ENCODE data around the gene ENDOV. TPM values are rescaled to one million over a fixed set of nuclear protein-coding genes. Genes with fewer than 3 reads are reported as not detected.

Gene ENDOV
- total RNA-seq, 1 experiment from 2014 or later = 45.6 TPM

DNA sequence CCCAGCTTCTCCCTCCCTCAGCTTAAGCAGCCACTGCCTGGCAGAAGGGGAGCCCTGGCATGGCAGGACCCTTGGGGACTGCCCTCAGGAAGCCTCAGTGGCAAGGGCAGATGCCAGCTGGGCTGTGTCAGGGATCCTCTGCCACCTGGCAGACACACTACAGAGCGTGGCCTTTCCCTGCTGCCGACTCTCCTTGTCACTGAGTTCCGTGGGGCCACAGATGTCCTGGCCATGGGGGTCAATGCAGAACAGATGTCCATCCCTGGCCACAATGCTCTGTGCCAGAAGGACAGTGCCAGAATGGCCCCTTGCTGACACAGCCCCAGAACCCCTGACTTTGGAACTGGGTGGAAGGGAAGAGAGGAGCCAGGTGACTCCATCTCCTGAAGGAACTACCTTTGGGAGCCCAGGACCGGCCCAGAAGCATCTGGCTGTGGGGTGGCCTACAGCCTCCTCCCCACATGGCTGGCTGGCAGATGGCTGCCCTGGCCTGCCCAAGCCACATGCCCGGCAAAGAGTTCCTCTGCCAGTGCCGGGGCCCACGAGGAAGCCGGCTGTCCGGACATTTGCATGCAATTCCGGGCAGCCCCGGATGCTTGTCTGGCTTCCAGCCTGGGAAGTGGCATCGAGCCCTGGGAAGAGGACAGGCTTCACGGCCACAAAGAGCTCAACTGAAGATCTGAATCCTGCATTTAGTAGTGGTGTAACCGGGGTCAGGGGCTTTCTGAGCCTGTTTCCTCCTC, 37.4 kb downstream of the ENDOV start:
- Histone ChIP-seq H3K4me3 (replicated peaks in 1 of 2; ENCODE audit: low read depth in 1 of 2, low read length in 2 of 2) (no peak overlapping the region), H3K79me2 (ENCODE audit: insufficient read depth, low read length) (no peaks in the 10 kb centered on the region), H2AFZ (ENCODE audit: low read depth, low read length, poor library complexity, severe bottlenecking) (no peak overlapping the region), H3K36me3 (ENCODE audit: control insufficient read depth in 1 of 2, insufficient read depth in 2 of 2, low read length in 2 of 2) (no peaks in the 10 kb centered on the region), H3K9me2 (ENCODE audit: insufficient read depth) (no peaks in the 10 kb centered on the region), H4K20me1 (ENCODE audit: insufficient read depth) (no peaks in the 10 kb centered on the region), H3K4me2 (ENCODE audit: low read length) (no peak overlapping the region), H3K27ac (ENCODE audit: low read depth, low read length) (no peak overlapping the region), H3K4me1 (ENCODE audit: control insufficient read depth in 1 of 2, insufficient read depth in 2 of 2, low read length in 2 of 2) (peaks cover 11 to 40% of the 10 kb centered on the region in 2 experiments; a peak in 3 of 4 replicates), H3K27me3 (ENCODE audit: insufficient read depth, low read length) (no peaks in the 10 kb centered on the region), H3K9ac (ENCODE audit: low read length) (no peak overlapping the region), H3K9me3 (ENCODE audit: control insufficient read depth in 1 of 2, insufficient read depth in 1 of 2, low read depth in 1 of 2, low read length in 2 of 2) (no peaks in the 10 kb centered on the region)
- intact Hi-C loops (cut with micrococcal nuclease) = loop anchor here (10.0 kb wide), 2 partner anchors 122 to 442 kb away; no protein-coding TSS in a partner anchor
- DNase-seq (ENCODE audit: low read depth, low spot score) (no peak), ATAC-seq (no peak)
- ChIA-PET CTCF (no interaction called here), POLR2A (no interaction called here), RAD21 (ENCODE audit: low non-redundant PET in 1 of 2, low total read pairs in 2 of 2, uncharacterized antibody in 2 of 2, unreplicated experiment in 2 of 2) (no interaction called here)
- TF ChIP-seq FOSL1 (IDR thresholded peaks at IDR 0.05; ENCODE audit: low read depth) (no peak), CBX3 (IDR thresholded peaks at IDR 0.05; ENCODE audit: low read depth) (no peak), CTCF (IDR thresholded peaks at IDR 0.05 in 2 of 3, conservative IDR thresholded peaks at IDR 0.05 in 1 of 3; ENCODE audit: borderline replicate concordance in 1 of 3, insufficient read depth in 1 of 3, low read depth in 2 of 3, low read length in 2 of 3) (no peak), JUND (IDR thresholded peaks at IDR 0.05) (no peak), POLR2A (IDR thresholded peaks at IDR 0.05; ENCODE audit: borderline replicate concordance, extremely low read depth, insufficient read depth, insufficient read length) (no peak), POLR2AphosphoS5 (IDR thresholded peaks at IDR 0.05; ENCODE audit: low read depth, low read length) (no peak), ELF1 (IDR thresholded peaks at IDR 0.05; ENCODE audit: borderline replicate concordance, low read depth) (no peak), ZFX (IDR thresholded peaks at IDR 0.05) (no peak), SRF (IDR thresholded peaks at IDR 0.05; ENCODE audit: low read depth) (no peak)
- TF ChIP-seq, protein P1, sequence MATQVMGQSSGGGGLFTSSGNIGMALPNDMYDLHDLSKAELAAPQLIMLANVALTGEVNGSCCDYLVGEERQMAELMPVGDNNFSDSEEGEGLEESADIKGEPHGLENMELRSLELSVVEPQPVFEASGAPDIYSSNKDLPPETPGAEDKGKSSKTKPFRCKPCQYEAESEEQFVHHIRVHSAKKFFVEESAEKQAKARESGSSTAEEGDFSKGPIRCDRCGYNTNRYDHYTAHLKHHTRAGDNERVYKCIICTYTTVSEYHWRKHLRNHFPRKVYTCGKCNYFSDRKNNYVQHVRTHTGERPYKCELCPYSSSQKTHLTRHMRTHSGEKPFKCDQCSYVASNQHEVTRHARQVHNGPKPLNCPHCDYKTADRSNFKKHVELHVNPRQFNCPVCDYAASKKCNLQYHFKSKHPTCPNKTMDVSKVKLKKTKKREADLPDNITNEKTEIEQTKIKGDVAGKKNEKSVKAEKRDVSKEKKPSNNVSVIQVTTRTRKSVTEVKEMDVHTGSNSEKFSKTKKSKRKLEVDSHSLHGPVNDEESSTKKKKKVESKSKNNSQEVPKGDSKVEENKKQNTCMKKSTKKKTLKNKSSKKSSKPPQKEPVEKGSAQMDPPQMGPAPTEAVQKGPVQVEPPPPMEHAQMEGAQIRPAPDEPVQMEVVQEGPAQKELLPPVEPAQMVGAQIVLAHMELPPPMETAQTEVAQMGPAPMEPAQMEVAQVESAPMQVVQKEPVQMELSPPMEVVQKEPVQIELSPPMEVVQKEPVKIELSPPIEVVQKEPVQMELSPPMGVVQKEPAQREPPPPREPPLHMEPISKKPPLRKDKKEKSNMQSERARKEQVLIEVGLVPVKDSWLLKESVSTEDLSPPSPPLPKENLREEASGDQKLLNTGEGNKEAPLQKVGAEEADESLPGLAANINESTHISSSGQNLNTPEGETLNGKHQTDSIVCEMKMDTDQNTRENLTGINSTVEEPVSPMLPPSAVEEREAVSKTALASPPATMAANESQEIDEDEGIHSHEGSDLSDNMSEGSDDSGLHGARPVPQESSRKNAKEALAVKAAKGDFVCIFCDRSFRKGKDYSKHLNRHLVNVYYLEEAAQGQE (IDR thresholded peaks at IDR 0.05; ENCODE audit: low read depth) = no peak
- BruUV-seq (replicated peaks) = no TSS peak

Measured in HCT116 (cell line).